Brain microvascular endothelial cell (primary cell): ENCODE data around the gene GPAT2.
"Not testable (repeated sequence)": the region's sequence is repeated elsewhere in the genome, so short reads cannot be mapped to it uniquely, and the experiment has no call there.

Source experiments
- DNase-seq: peaks from one replicate; pipeline ENCODE4 v3.0.0-alpha.2; 2020
- H3K27ac ChIP-seq: fragments of 250-450 bp; sonication (Bioruptor Pico); 2 replicates; pipeline ENCODE4 v1.5.1; 2020; ENCODE audit warnings: mild to moderate bottlenecking, moderate library complexity
- H3K27me3 ChIP-seq: fragments of 250-450 bp; sonication (Bioruptor Pico); replicated peaks from 2 replicates; pipeline ENCODE4 v1.5.1; 2020; ENCODE audit warnings: mild to moderate bottlenecking
- H3K36me3 ChIP-seq: fragments of 250-450 bp; sonication (Bioruptor Pico); replicated peaks from 2 replicates; pipeline ENCODE4 v1.5.1; 2020; ENCODE audit warnings: mild to moderate bottlenecking
- H3K4me3 ChIP-seq: 2 replicates; pipeline ENCODE4 v1.5.1; 2011; ENCODE audit warnings: low read depth, mild to moderate bottlenecking, control low read depth, low read length, moderate library complexity
- CTCF ChIP-seq: IDR thresholded peaks from 2 replicates; pipeline ENCODE4 v1.5.1; 2011; ENCODE audit warnings: low read depth, mild to moderate bottlenecking, moderate library complexity, low read length, control low read depth, inconsistent platforms; ENCODE audit errors: missing control alignments
- in situ Hi-C: cut with HindIII; loops from 2 replicates; pipeline ENCODE4 v1.10.0; 2017; ENCODE audit warnings: low sequenced_read_pairs, low pct_ligation_motif_present

Gene GPAT2

GRCh38 chr2:96024336-96025193 is 10.2 kb downstream of the GPAT2 start:
- in situ Hi-C loops, result no loop called here
- no peak overlapping the region for H3K27ac ChIP-seq
- no peak overlapping the region for H3K4me3 ChIP-seq
- no peaks in the 10 kb centered on the region for H3K27me3 ChIP-seq
- no peak for DNase-seq
- no peaks in the 10 kb centered on the region for H3K36me3 ChIP-seq
- no peak for TF ChIP-seq CTCF

GRCh38 chr2:96023701-96024100 is 11.0 kb downstream of the GPAT2 start:
- H3K36me3 ChIP-seq, H3K27ac ChIP-seq, in situ Hi-C loops, H3K4me3 ChIP-seq, H3K27me3 ChIP-seq, DNase-seq: not testable (repeated sequence)

- H3K4me3 ChIP-seq, H3K27ac ChIP-seq, H3K27me3 ChIP-seq, H3K36me3 ChIP-seq, in situ Hi-C loops: not testable (repeated sequence)
- peak; percentile 79 for TF ChIP-seq CTCF
- peak; percentile 79 for DNase-seq
These were observed 11.8 kb downstream of the GPAT2 start for GRCh38 chr2:96022701-96023447.

- in situ Hi-C loops, H3K36me3 ChIP-seq, DNase-seq, H3K4me3 ChIP-seq, H3K27ac ChIP-seq, H3K27me3 ChIP-seq: not testable (repeated sequence)
These were observed 12.6 kb downstream of the GPAT2 start for GRCh38 chr2:96022126-96022525.

DNA sequence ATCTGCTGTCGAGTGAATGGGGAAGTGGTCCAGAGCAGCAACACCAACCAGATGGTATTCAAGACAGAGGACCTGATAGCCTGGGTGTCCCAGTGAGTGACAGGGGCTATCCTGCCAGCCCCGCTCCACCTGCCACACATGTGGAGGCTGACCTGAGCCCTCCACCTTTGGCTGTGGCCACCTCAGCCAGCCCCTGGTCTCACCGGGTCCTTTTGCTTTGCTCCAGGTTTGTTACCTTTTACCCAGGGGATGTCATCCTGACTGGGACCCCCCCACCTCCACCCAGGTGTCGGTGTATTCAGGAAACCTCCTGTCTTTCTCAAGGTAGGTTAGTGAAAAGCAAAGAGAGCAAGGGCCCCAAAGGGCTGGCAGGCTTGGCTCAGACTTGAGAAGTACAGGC is 13.6 kb downstream of the GPAT2 start:
- H3K27ac ChIP-seq, H3K36me3 ChIP-seq, in situ Hi-C loops, DNase-seq, H3K27me3 ChIP-seq, H3K4me3 ChIP-seq: not testable (repeated sequence)

- DNase-seq, H3K4me3 ChIP-seq, H3K27me3 ChIP-seq, H3K36me3 ChIP-seq, in situ Hi-C loops, H3K27ac ChIP-seq: not testable (repeated sequence)
These were observed 14.7 kb downstream of the GPAT2 start for GRCh38 chr2:96019909-96020590.

DNA sequence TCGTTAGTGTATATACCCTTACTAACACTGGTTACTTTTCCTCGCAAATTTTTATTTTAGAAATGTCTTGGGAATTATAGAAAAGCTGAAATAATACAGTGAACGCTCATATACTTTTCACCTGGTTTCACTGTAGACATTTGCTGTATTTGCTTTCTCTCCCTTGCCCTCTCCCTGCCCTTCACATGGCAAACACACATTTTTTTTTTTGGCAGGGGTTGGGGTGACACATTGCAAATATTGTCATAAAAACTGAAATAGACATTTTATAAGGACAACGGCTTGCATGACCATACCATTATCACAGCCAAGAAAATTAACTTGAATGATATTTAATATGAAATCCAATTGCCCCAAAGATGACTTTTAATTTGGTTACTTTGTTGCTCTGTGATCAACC is 18.4 kb downstream of the GPAT2 start:
- H3K4me3 ChIP-seq, H3K36me3 ChIP-seq, H3K27ac ChIP-seq, H3K27me3 ChIP-seq, DNase-seq, in situ Hi-C loops: not testable (repeated sequence)

DNA sequence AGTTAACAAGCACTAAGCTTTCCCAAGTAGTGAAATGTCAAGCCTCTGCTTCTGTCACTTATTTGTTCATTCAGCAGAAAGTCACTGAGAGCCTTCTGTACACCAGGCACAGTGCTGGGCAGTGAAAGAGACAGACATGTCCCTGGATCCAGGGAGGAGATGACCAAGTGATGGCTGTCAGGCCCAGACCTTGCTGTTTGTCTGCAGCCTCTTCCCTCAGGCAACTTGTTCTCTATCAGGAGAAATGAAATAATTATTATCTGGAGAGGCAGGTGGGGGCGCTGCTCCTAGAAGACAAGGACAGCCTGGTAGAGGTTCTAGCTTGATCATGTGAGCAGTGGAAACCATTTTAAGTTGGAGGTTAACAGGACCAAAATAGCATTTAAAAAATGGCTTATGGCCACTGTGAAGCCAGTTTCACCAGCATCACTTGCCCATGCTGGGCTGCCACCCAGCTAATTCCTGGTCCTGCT is 21.9 kb downstream of the GPAT2 start:
- H3K36me3 ChIP-seq, DNase-seq, H3K27me3 ChIP-seq, in situ Hi-C loops, H3K4me3 ChIP-seq, H3K27ac ChIP-seq: not testable (repeated sequence)

GRCh38 chr2:96012086-96012791 is 22.5 kb downstream of the GPAT2 start:
- H3K27ac ChIP-seq, DNase-seq: not testable (repeated sequence)

More at GRCh38 chr2:96012086-96012791, 22.5 kb downstream of the GPAT2 start:
- H3K36me3 ChIP-seq, in situ Hi-C loops, H3K4me3 ChIP-seq, H3K27me3 ChIP-seq: not testable (repeated sequence)
